Measurements from ENCODE around the gene TEAD1.

Gene TEAD1

GRCh38 chr11:12962306-12962705, 288.1 kb downstream of the TEAD1 start:
- DNase-seq: no peak

DNA sequence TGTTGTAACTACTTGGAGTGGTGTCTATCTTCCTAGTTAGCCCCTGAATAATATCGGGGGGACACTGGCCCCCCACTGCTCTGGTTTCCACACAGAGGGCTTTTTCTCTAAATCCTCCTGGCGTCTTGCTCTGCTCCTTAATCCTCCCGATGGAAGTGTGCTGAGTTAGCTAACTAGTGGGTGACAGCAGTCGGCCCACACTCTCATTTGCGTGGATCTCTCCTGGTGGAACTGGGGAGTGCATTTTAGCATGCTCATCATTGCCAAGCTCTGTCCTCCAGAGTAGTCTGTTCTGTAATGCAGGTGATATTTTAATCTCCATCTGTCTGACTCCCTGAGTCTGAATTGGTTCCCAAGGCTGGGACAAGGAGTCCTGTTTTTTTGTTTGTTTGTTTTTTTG, 288.8 kb downstream of the TEAD1 start:
- DNase-seq: no peak

DNA sequence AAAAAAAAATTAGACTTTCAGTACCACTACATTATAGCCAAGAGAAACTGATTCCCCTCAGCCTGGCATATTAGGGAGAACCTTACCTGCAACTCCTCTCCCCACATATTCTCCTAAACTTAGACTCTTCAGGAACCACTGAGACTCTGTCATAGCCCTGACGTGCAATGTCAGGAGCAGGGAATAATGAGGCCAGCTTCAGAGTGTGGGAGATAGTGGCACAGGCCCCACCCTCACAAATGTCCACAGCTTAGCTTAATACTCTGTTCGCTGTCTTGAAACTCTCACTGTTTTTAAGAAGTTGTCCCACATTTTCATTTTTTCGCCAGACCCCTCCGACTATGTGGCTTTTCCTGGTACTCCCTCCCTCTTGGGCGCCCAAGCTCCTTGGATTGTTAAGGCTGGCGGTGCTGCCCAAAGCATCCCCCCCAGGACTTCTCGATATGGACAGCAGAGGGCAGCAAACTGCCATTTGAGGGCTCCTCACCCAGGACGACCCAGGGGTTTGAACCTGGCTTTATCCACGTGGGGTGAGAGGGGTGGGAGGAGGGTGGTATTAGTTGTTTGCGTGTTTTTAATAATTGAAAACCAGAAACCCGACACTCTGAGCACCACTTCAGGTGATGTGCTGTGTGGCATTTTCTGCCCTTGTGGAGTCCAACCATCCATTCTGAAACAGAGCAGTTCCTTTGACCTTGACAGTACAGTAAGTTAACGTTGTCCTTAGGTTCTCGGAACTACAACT, 289.7 kb downstream of the TEAD1 start:
- peak; percentile 41 to 51 for DNase-seq

DNA sequence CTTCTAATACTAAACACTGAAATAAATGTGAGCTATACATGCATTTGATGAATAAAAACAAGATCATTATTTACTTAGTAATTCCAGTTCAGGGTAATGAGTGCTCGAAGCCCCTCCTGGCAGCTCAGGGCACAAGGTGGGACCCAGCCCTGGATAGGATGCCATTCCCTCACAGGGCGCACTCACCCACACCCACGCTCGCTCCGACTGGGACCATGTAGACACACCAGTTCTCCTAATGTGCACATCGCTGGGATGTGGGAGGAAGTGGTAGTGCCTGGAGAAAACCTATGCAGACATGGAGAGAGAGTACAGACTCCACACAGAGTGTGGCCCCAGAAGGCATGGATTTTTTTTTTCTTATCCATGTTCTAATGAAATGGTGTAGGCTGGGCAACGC, 290.4 kb downstream of the TEAD1 start:
- DNase-seq: no peak

GRCh38 chr11:12966002-12966401, 291.8 kb downstream of the TEAD1 start:
- no peak for DNase-seq

- DNase-seq: no peak
These were observed 293.9 kb downstream of the TEAD1 start for GRCh38 chr11:12968101-12968500.

DNA sequence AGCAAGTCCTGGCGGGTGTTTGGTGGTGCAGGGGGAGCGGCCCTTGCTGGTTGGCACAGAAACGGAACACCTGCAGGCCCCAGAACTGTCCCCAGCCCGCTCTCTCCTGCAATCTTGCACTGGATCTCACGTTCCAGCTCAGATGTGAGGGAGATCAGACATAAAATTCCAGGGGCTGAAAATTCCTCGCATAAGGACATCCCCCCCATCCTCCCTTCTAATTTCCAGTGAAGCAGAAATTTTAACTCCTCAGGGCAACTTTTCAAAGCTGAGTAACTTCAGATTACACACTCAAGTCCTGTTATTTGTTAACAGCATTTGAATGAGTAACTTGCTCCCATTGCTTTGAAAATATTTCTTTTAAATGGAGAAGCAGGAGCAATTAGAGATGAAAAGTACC, 294.6 kb downstream of the TEAD1 start:
- DNase-seq: no peak

DNA sequence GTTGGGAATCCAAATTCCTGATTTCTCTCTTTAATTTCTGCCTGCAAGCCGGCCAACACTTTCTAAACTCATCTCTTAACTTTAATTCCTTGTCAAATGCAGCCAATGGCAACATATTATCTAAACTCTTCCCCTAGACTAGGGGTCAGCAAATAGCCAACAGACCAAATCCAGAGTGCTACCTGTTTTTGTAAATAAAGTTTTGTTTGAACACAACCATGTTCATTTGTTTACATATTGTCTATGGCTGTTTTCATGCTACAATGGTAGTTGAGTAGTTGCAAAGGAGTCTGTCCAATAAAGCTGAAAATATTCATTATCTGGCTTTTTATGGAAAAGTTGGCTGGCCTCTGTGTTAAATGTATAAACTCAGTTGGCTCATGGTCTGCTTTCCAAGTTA, 297.7 kb downstream of the TEAD1 start:
- no peak for DNase-seq

GRCh38 chr11:12973528-12974181, 299.4 kb downstream of the TEAD1 start:
- DNase-seq: no peak

- no peak for DNase-seq
These were observed 301.0 kb downstream of the TEAD1 start for GRCh38 chr11:12975195-12975594.

DNA sequence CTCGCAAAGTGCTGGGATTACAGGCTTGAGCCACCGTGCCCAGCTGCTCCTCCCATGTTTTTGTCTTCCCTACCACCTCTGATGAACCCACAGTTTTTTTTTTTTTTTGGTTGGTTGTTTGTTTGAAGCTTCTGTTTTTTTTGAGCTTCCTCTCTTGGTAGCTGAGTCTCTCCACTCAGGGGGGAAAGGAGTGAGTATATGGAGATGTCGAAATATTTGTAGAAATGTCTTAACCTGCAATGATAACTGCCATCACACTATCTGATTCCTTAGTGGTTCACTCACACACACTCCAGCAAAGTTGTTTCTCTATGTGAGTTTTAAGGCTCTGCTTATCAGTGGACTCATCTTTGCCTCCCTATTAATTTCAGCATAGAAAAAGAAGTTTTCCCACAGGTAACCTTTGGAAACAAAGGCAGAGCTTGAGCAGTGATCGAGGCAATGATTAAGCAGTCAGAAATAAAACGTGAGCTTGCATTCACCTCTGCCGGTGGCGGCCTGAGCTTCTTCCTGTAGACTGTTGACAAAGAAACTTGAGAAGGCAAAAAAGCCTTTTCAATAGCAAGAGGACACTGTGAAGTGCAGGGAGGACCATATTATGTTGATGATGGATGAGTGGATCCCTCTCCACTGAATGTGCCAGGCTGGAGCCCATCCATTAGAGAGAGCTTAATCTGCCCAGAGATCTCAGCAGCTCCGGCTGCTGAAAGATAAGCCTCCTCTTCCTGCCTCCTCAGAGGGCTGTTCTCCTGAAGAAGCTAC, 305.9 kb downstream of the TEAD1 start:
- DNase-seq: no peak

GRCh38 chr11:12981676-12982522, 307.7 kb downstream of the TEAD1 start:
- no peak for DNase-seq

DNA sequence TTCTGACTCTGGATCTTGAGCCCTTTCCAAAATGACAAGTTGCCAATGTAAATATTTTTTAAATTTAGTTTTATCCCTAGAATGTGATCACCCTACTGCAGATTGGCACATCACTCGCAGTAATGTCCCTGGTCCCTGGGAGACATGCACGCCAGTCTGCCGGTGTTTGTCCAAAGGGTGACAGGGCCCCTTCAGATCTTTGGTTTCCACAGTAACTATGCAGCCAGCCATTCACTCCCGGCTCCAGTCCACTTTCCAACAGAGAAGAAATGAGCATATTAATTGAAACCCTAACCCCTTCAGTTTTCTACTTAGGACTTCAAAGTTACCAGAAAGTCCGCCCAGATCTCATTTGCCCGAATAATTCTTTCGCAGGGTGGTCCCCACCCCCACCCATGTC, 309.1 kb downstream of the TEAD1 start:
- no peak for DNase-seq

DNA sequence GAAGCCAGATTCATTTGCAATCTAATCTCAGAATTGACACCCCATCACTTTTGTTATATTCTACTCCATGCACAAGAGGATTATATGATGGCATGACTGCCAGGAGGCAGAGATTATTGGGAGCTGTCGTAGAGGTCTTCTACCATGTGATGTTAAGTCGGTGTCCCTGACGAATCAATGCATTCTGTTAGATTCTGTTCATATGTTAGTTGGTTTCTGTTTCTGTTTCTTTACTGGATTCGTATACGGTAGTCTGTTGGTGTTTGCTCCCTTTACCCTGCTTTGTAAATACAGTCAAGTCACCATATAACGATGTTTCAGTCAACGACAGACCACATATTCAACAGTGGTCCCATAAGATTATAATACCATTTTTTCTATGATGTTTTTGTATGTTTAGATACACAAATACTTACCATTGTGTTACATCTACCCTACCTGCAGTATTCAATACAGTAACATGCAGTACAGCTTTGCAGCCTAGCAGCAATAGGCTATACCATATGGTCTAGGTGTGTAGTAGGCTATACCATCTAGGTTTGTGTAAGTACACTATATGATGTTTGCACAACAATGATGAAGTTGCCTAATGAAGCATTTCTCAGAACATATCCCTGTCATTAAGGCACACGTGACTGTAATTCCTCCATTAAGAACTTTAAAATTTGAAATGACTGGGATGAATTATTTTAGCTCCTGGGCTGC, 312.1 kb downstream of the TEAD1 start:
- no peak for DNase-seq

- no peak for DNase-seq
These were observed 315.4 kb downstream of the TEAD1 start for GRCh38 chr11:12989428-12990161.

- no peak for DNase-seq
These were observed 315.9 kb downstream of the TEAD1 start for GRCh38 chr11:12990162-12990480.

- DNase-seq: no peak
These were observed 317.2 kb downstream of the TEAD1 start for GRCh38 chr11:12991426-12991825.

DNA sequence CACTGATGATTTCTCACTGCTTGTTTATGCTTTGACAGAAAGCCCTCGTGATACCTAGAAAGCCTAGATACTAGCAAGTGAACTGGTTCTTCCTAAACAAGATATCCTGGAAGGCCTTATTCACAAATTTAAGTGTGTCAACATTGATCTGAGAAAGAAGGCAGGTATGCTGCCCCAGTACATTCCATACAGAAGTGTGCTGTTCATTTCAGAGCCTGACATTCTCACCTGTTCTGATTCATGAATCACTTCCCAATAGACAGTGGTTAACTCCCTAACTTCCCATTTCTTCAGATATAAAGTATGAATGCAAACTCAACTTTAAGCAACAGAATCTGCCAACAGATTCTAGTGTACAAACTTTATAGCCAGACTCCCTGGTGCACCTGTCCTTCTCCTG, 319.4 kb downstream of the TEAD1 start:
- no peak for DNase-seq

All from CD4-positive, alpha-beta T cell treated with Interleukin-1 beta for 1 hour (primary cell).